OCI-LY7 (cell line): ENCODE results near the gene CSF1R. TPM values are rescaled to one million over a fixed set of nuclear protein-coding genes. Genes with fewer than 3 reads are reported as not detected.

Experiments
- BruUV-seq: library from RNA; stranded (reverse); fragments of 400-500 nt; replicated peaks from 2 replicates; lab custom pipeline; 2021; lab: Mats Ljungman, UMichigan
- CTCF ChIA-PET: fragments of 300-600 bp; sonication (Branson Sonifier 250); formaldehyde crosslinking; loops from one replicate; lab custom pipeline; 2022; ENCODE audit warnings: antibody characterized with exemption; ENCODE audit not compliant: unreplicated experiment; lab: Charles Lee
- POLR2A ChIA-PET: fragments of 300-600 bp; sonication (Branson Sonifier 250); formaldehyde crosslinking; loops from one replicate; lab custom pipeline; 2022; ENCODE audit warnings: antibody characterized with exemption; lab: Charles Lee
- DNase-seq: peaks from one replicate; pipeline ENCODE4 v3.0.0-alpha.2; 2015; ENCODE audit warnings: low spot score
- H2AFZ ChIP-seq: fragments of 200-600 bp; sonication (generic), shearing (Covaris generic); 2 replicates; pipeline ENCODE4 v1.6.1; 2014; ENCODE audit warnings: mild to moderate bottlenecking, antibody characterized with exemption, low read length, moderate library complexity
- H3K27ac ChIP-seq: fragments of 200-600 bp; sonication (generic); 2 replicates; pipeline ENCODE4 v1.5.1; 2014; ENCODE audit warnings: mixed run types, low read depth, mild to moderate bottlenecking, moderate library complexity, low read length, inconsistent platforms; ENCODE audit not compliant: poor library complexity, severe bottlenecking
- H3K36me3 ChIP-seq: fragments of 200-600 bp; sonication (generic); 2 replicates; pipeline ENCODE4 v1.6.1; 2014; ENCODE audit warnings: mild to moderate bottlenecking, antibody characterized with exemption, low read length, moderate library complexity, mixed read lengths; ENCODE audit not compliant: insufficient read depth
- H3K4me1 ChIP-seq: fragments of 200-600 bp; sonication (generic); 2 replicates; pipeline ENCODE4 v1.5.1; 2014; ENCODE audit warnings: mild to moderate bottlenecking, low read length; ENCODE audit not compliant: insufficient read depth, poor library complexity, severe bottlenecking
- H3K4me2 ChIP-seq: fragments of 200-600 bp; sonication (generic); 2 replicates; pipeline ENCODE4 v1.6.1; 2014; ENCODE audit warnings: mild to moderate bottlenecking, low read length
- H3K4me3 ChIP-seq: fragments of 200-600 bp; sonication (generic); 2 replicates; pipeline ENCODE4 v1.5.1; 2014; ENCODE audit warnings: mild to moderate bottlenecking, low read depth, low read length; ENCODE audit not compliant: poor library complexity, severe bottlenecking
- H3K79me2 ChIP-seq: fragments of 200-600 bp; sonication (generic); 2 replicates; pipeline ENCODE4 v1.6.1; 2016; ENCODE audit warnings: low read depth, mild to moderate bottlenecking, low read length, moderate library complexity, mixed read lengths; ENCODE audit not compliant: insufficient read depth
- H3K9me2 ChIP-seq: fragments of 200-600 bp; sonication (generic); 2 replicates; pipeline ENCODE4 v1.6.1; 2016; ENCODE audit warnings: mild to moderate bottlenecking, low read length, mixed read lengths; ENCODE audit not compliant: insufficient read depth
- H3K9me3 ChIP-seq: fragments of 200-600 bp; sonication (generic); 2 replicates; pipeline ENCODE4 v1.6.1; 2014; ENCODE audit warnings: mild to moderate bottlenecking, mixed run types, low read length, mixed read lengths
- H4K20me1 ChIP-seq: fragments of 200-600 bp; sonication (generic); 2 replicates; pipeline ENCODE4 v1.6.1; 2014; ENCODE audit warnings: mild to moderate bottlenecking, antibody characterized with exemption, low read length, moderate library complexity, mixed read lengths; ENCODE audit not compliant: insufficient read depth
- EZH2phosphoT487 ChIP-seq: fragments of 200-600 bp; sonication (generic); IDR thresholded peaks from 2 replicates; pipeline ENCODE4 v1.6.1; 2018; ENCODE audit warnings: low read depth, borderline replicate concordance, mild to moderate bottlenecking, mixed run types, antibody characterized with exemption, low read length, moderate library complexity, mixed read lengths
- intact Hi-C: fragments of 100-400 bp; cut with micrococcal nuclease; formaldehyde crosslinking; loops from one replicate; pipeline ENCODE4 v1.10.0; 2022; ENCODE audit not compliant: unreplicated experiment
- total RNA-seq, 2 experiments: library from RNA; depleted of rRNA in 1 of 2; stranded (reverse); fragments of >200 nt in 1 of 2; shearing (Covaris generic) in 1 of 2; gene quantifications; 2 replicates each; pipeline ENCODE4 v1.2.3, GENCODE V29; 2014 to 2022
- TF ChIP-seq, protein P1 (sequence below): fragments of 200-600 bp; sonication (generic); conservative IDR thresholded peaks from 2 replicates; pipeline ENCODE4 v1.5.1; 2014; ENCODE audit warnings: mild to moderate bottlenecking, antibody characterized with exemption, low read length, moderate library complexity, mixed read lengths

The CSF1R gene
- total RNA-seq, 2 experiments from 2014 or later = not detected

DNA sequence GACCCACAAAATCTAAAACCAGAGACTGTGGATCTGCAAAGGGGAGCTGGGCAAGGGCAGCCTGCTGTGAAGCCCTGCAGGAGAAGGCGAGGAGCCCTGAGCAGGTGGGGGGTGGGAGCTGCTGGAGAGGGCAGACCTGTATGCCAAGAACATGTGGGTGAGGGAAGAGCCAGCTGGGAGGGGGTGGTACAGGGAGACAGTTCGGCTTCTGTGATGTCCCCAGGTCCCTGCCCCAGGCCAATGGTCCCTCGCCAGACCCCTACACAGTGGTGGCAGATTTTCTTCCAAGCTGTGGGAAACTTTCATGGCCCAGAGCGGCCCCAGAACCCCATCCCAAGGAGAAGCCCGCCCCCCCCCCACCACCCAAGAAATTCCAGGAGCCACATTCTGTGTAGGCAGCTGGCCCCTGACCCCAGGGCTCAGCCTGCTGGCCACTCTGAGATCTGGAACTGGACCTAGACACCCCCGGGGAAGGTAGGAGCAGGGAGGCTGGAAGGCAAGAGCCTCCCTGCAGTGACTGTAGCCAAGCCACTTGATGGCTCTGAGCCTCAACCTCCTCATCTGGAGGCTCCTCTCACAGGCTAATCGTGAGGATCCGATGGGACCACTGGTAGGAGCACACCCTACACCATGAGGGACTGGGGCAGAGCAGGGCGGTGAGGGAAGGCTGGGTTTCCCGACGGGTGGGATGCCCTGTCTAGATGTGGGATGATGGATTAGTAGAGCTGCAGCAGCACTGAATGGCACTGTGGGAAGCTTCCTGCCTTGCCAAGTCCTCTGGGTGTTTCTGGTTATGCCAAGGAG, 22.6 kb upstream of the CSF1R start:
- POLR2A ChIA-PET = no interaction called here
- Histone ChIP-seq H3K4me3 (no peak overlapping the region), H3K4me2 (no peak overlapping the region), H3K9me3 (no peaks in the 10 kb centered on the region), H3K36me3 (no peaks in the 10 kb centered on the region), H3K27ac (no peak overlapping the region), H2AFZ (no peak overlapping the region), H4K20me1 (no peaks in the 10 kb centered on the region), H3K9me2 (no peaks in the 10 kb centered on the region), H3K4me1 (no peaks in the 10 kb centered on the region), H3K79me2 (no peaks in the 10 kb centered on the region)
- CTCF ChIA-PET = no interaction called here
- TF ChIP-seq, protein P1, sequence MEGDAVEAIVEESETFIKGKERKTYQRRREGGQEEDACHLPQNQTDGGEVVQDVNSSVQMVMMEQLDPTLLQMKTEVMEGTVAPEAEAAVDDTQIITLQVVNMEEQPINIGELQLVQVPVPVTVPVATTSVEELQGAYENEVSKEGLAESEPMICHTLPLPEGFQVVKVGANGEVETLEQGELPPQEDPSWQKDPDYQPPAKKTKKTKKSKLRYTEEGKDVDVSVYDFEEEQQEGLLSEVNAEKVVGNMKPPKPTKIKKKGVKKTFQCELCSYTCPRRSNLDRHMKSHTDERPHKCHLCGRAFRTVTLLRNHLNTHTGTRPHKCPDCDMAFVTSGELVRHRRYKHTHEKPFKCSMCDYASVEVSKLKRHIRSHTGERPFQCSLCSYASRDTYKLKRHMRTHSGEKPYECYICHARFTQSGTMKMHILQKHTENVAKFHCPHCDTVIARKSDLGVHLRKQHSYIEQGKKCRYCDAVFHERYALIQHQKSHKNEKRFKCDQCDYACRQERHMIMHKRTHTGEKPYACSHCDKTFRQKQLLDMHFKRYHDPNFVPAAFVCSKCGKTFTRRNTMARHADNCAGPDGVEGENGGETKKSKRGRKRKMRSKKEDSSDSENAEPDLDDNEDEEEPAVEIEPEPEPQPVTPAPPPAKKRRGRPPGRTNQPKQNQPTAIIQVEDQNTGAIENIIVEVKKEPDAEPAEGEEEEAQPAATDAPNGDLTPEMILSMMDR = no peak
- no peak for TF ChIP-seq EZH2phosphoT487
- intact Hi-C loops = no loop called here
- DNase-seq = no peak
- no TSS peak for BruUV-seq

DNA sequence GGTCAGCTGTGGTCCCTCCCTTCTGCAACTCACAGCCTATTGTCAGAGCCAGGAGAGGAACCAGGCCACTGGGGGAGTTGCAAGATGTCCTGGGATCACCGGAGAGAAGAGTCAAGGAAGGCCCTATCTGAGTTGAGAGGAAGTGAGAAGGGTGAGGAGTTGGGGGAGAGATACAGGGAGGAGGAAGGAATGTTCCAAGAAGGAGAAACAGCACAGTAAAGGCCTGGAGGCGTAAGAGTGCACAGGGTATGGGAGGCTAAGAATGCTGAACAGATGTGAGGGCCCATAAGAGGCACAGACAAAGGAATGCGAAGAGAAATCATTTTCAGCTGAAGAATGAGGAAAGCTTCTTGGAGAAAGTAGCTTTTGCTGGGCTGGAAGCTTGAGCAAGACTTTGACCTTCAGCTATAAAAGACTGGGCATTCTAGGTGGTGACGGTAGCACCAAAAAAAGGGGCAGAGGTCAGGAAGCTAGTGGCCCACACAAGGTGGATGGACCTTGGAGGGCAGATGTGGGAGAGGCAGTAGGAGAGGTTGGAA, 21.6 kb upstream of the CSF1R start:
- no peak overlapping the region for H3K27ac ChIP-seq
- intact Hi-C loops = no loop called here
- no peak overlapping the region for H2AFZ ChIP-seq
- TF ChIP-seq, protein P1 = no peak
- TF ChIP-seq EZH2phosphoT487 = no peak
- BruUV-seq = no TSS peak
- H3K4me3 ChIP-seq = no peak overlapping the region
- no peaks in the 10 kb centered on the region for H3K9me2 ChIP-seq
- no peaks in the 10 kb centered on the region for H3K79me2 ChIP-seq
- POLR2A ChIA-PET = no interaction called here
- no peak overlapping the region for H3K4me2 ChIP-seq
- CTCF ChIA-PET = no interaction called here
- no peaks in the 10 kb centered on the region for H3K9me3 ChIP-seq
- no peaks in the 10 kb centered on the region for H3K4me1 ChIP-seq
- no peak for DNase-seq
- H3K36me3 ChIP-seq = no peaks in the 10 kb centered on the region
- no peaks in the 10 kb centered on the region for H4K20me1 ChIP-seq
